SK-N-SH (cell line): ENCODE data around the gene BMP2K. TPM values are rescaled to one million over a fixed set of nuclear protein-coding genes. Genes with fewer than 3 reads are reported as not detected.
A peak's percentile ranks its signal among the peaks of the same experiment; 100 is the strongest.

Experiments
- CTCF ChIA-PET: fragments of 300-600, 350-600 bp; formaldehyde crosslinking; extraction: SDS; loops from one replicate; lab custom pipeline; 2021; lab: Yijun Ruan, JAX
- POLR2A ChIA-PET: fragments of 350-600 bp; sonication (Branson Sonifier 250); formaldehyde crosslinking; extraction: SDS; loops from one replicate; lab custom pipeline; 2020; ENCODE audit warnings: antibody characterized with exemption, inconsistent platforms; lab: Yijun Ruan, JAX
- DNase-seq: peaks from one replicate; pipeline ENCODE4 v3.0.0; 2012
- H2AFZ ChIP-seq: fragments of 200-600 bp; sonication (generic); 2 replicates; pipeline ENCODE4 v1.8.1; 2016; ENCODE audit warnings: antibody characterized with exemption, mild to moderate bottlenecking, low read depth
- H3F3A ChIP-seq: fragments of 200-600 bp; sonication (generic); replicated peaks from 2 replicates; pipeline ENCODE3; 2016; ENCODE audit warnings: antibody characterized with exemption, mild to moderate bottlenecking; ENCODE audit not compliant: insufficient read depth
- H3K27ac ChIP-seq, 2 experiments: fragments of 200-500 bp in 1 of 2; fragments of 200-600 bp in 1 of 2; sonication (Bioruptor generic) in 1 of 2; sonication (generic), shearing (Covaris generic) in 1 of 2; 2 replicates each; pipeline versions ENCODE4 v1.5.1 to v1.6.1; 2014 to 2016; ENCODE audit warnings: low read depth in 2 of 2, inconsistent platforms in 1 of 2, low read length in 1 of 2, mild to moderate bottlenecking in 1 of 2, mixed read lengths in 1 of 2
- H3K27me3 ChIP-seq: fragments of 200-600 bp; sonication (generic), shearing (Covaris generic); 2 replicates; pipeline ENCODE4 v1.6.1; 2016; ENCODE audit warnings: mixed run types; ENCODE audit not compliant: insufficient read depth
- H3K36me3 ChIP-seq, 2 experiments: fragments of 200-500 bp in 1 of 2; fragments of 200-600 bp in 1 of 2; sonication (Bioruptor generic) in 1 of 2; sonication (generic) in 1 of 2; replicated peaks in 1 of 2; 2 replicates each; pipeline versions ENCODE3 to v1.5.1; 2014 to 2016; ENCODE audit warnings: low read length in 1 of 2, mild to moderate bottlenecking in 1 of 2; ENCODE audit not compliant: insufficient read depth in 2 of 2, control insufficient read depth in 1 of 2
- H3K4me1 ChIP-seq, 2 experiments: fragments of 200-500 bp in 1 of 2; fragments of 200-600 bp in 1 of 2; sonication (Bioruptor generic) in 1 of 2; sonication (generic), shearing (Covaris generic) in 1 of 2; 2 replicates each; pipeline versions ENCODE4 v1.5.1 to v1.6.1; 2014 to 2016; ENCODE audit warnings: low read depth in 1 of 2, low read length in 1 of 2, mixed run types in 1 of 2; ENCODE audit not compliant: insufficient read depth in 2 of 2, control insufficient read depth in 1 of 2
- H3K4me2 ChIP-seq: fragments of 200-600 bp; sonication (generic), shearing (Covaris generic); 2 replicates; pipeline ENCODE4 v1.6.1; 2017; ENCODE audit warnings: mixed run types
- H3K4me3 ChIP-seq, 2 experiments: fragments of 200-500 bp in 1 of 2; fragments of 200-600 bp in 1 of 2; sonication (Bioruptor generic) in 1 of 2; sonication (generic), shearing (Covaris generic) in 1 of 2; 2 replicates each; pipeline versions ENCODE4 v1.5.1 to v1.8.1; 2014 to 2016; ENCODE audit warnings: low read depth in 2 of 2, inconsistent platforms in 1 of 2, low read length in 1 of 2, mild to moderate bottlenecking in 1 of 2, mixed read lengths in 1 of 2, moderate library complexity in 1 of 2
- H3K79me2 ChIP-seq: fragments of 200-600 bp; sonication (generic); 2 replicates; pipeline ENCODE4 v1.8.1; 2017; ENCODE audit warnings: mild to moderate bottlenecking; ENCODE audit not compliant: insufficient read depth
- H3K9ac ChIP-seq: fragments of 200-600 bp; sonication (generic); 2 replicates; pipeline ENCODE4 v1.6.1; 2017; ENCODE audit warnings: mixed run types
- H3K9me2 ChIP-seq: fragments of 200-600 bp; sonication (generic); 2 replicates; pipeline ENCODE4 v1.6.1; 2017; ENCODE audit warnings: mixed run types
- H3K9me3 ChIP-seq: fragments of 200-600 bp; sonication (generic); 2 replicates; pipeline ENCODE4 v1.6.1; 2017; ENCODE audit warnings: mixed run types, mild to moderate bottlenecking, moderate library complexity
- H4K20me1 ChIP-seq: fragments of 200-600 bp; sonication (generic); 2 replicates; pipeline ENCODE4 v1.6.1; 2017; ENCODE audit warnings: mild to moderate bottlenecking, mixed run types; ENCODE audit not compliant: insufficient read depth
- CHD2 ChIP-seq: fragments of 150-350 bp; IDR thresholded peaks from 2 replicates; pipeline ENCODE4 v1.6.1; 2018; ENCODE audit warnings: low read length; ENCODE audit not compliant: partially characterized antibody
- ELF1 ChIP-seq: IDR thresholded peaks from 2 replicates; pipeline ENCODE4 v1.4.0; 2012
- FOXM1 ChIP-seq: IDR thresholded peaks from 2 replicates; pipeline ENCODE4 v1.4.0; 2012; ENCODE audit warnings: low read depth, mild to moderate bottlenecking
- JUND ChIP-seq: IDR thresholded peaks from 2 replicates; pipeline ENCODE4 v1.4.0; 2012
- MEF2A ChIP-seq: IDR thresholded peaks from 2 replicates; pipeline ENCODE4 v1.4.0; 2012; ENCODE audit warnings: low read depth, borderline replicate concordance
- NFIC ChIP-seq: IDR thresholded peaks from 2 replicates; pipeline ENCODE4 v1.4.0; 2012; ENCODE audit warnings: borderline replicate concordance
- NRF1 ChIP-seq: IDR thresholded peaks from 2 replicates; pipeline ENCODE4 v1.6.1; 2012; ENCODE audit warnings: low read depth, mild to moderate bottlenecking, low read length
- PBX3 ChIP-seq: IDR thresholded peaks from 2 replicates; pipeline ENCODE4; 2012
- RAD21 ChIP-seq: IDR thresholded peaks from 2 replicates; pipeline ENCODE4 v1.6.1; 2012; ENCODE audit warnings: mild to moderate bottlenecking, low read length
- RCOR1 ChIP-seq: fragments of 150-350 bp; IDR thresholded peaks from 2 replicates; pipeline ENCODE4 v1.6.1; 2017; ENCODE audit warnings: antibody characterized with exemption, low read length
- REST ChIP-seq: IDR thresholded peaks from 2 replicates; pipeline ENCODE4 v1.6.1; 2012; ENCODE audit warnings: mild to moderate bottlenecking, low read depth, low read length, moderate library complexity
- RFX5 ChIP-seq: IDR thresholded peaks from 2 replicates; pipeline ENCODE4 v1.6.1; 2012; ENCODE audit warnings: mild to moderate bottlenecking, improper control_type of control experiment, low read length
- RXRA ChIP-seq: IDR thresholded peaks from 2 replicates; pipeline ENCODE4 v1.4.0; 2012; ENCODE audit warnings: low read depth, mild to moderate bottlenecking, borderline replicate concordance
- SMC3 ChIP-seq: IDR thresholded peaks from 2 replicates; pipeline ENCODE4 v1.6.1; 2012; ENCODE audit warnings: low read depth, low read length, improper control_type of control experiment
- TAF1 ChIP-seq: IDR thresholded peaks from 2 replicates; pipeline ENCODE4 v1.6.1; 2012; ENCODE audit warnings: low read depth, mild to moderate bottlenecking, low read length, moderate library complexity, borderline replicate concordance
- TCF12 ChIP-seq: IDR thresholded peaks from 2 replicates; pipeline ENCODE4 v1.4.0; 2012
- USF1 ChIP-seq: IDR thresholded peaks from 2 replicates; pipeline ENCODE4 v1.4.0; 2012; ENCODE audit warnings: low read depth, borderline replicate concordance
- USF2 ChIP-seq: fragments of 150-350 bp; IDR thresholded peaks from 2 replicates; pipeline ENCODE4 v1.6.1; 2017; ENCODE audit warnings: antibody characterized with exemption, low read length, low read depth, borderline replicate concordance
- YY1 ChIP-seq: IDR thresholded peaks from 2 replicates; pipeline ENCODE4 v1.4.0; 2012; ENCODE audit warnings: low read depth, mild to moderate bottlenecking
- ZBTB33 ChIP-seq: IDR thresholded peaks from 2 replicates; pipeline ENCODE4 v1.4.0; 2012; ENCODE audit warnings: low read depth, borderline replicate concordance
- WGBS: methylation state at CpG from one replicate; pipeline ENCODE4 v1.1.6; 2017; ENCODE audit warnings: low lambda C conversion rate; 5-methylcytosine and 5-hydroxymethylcytosine counted together
- polyA plus RNA-seq, 3 experiments: library from polyadenylated mRNA; depleted of rRNA; stranded (reverse); fragments of >200 nt; gene quantifications; 2 replicates each; pipeline ENCODE4 v1.2.3, GENCODE V29; 2012

Gene BMP2K
- polyA plus RNA-seq, 1 of the 3 experiments (the other 2 are of a cell fraction) = 7.2 TPM

- TF ChIP-seq ELF1 (no peak), USF1 (no peak), TCF12 (no peak), TAF1 (no peak), RXRA (no peak)
- TF ChIP-seq, all 33 proteins: peak for 0
- no peaks in the 10 kb centered on the region for H3K9me2 ChIP-seq
- no peaks in the 10 kb centered on the region for H3K9me3 ChIP-seq
- no peaks in the 10 kb centered on the region for H3K27me3 ChIP-seq
- POLR2A ChIA-PET = no interaction called here
- H3K4me2 ChIP-seq = no peak overlapping the region
- no peak overlapping the region for H3K27ac ChIP-seq
- no peak overlapping the region for H3K4me3 ChIP-seq
- H2AFZ ChIP-seq = no peak overlapping the region
- peaks cover 0 to 6% of the 10 kb centered on the region in 2 experiments; a peak in 2 of 4 replicates for H3K4me1 ChIP-seq
- peaks cover 3% of the 10 kb centered on the region for H3F3A ChIP-seq
- H4K20me1 ChIP-seq = no peaks in the 10 kb centered on the region
- no peak for DNase-seq
- no peak overlapping the region for H3K9ac ChIP-seq
- H3K79me2 ChIP-seq = peaks cover 23% of the 10 kb centered on the region; the same call in 1 of the 2 replicates
- 91% methylated on average over 4 of the region's 4 CpGs for WGBS
- H3K36me3 ChIP-seq = peaks cover 5 to 16% of the 10 kb centered on the region in 2 experiments
- CTCF ChIA-PET = no interaction called here
These were observed 160.8 kb downstream of the BMP2K start for GRCh38 chr4:78936989-78937388.

GRCh38 chr4:78937837-78938236, 161.7 kb downstream of the BMP2K start:
- no peak overlapping the region for H3K27ac ChIP-seq
- H3K4me1 ChIP-seq = peaks cover 0 to 6% of the 10 kb centered on the region in 2 experiments; a peak in 2 of 4 replicates
- no peaks in the 10 kb centered on the region for H3K9me2 ChIP-seq
- H3K9ac ChIP-seq = no peak overlapping the region
- WGBS = 93% methylated on average over 4 of the region's 4 CpGs
- peak overlapping the region; percentile 81 to 96; a peak in 2 of 4 replicates for H3K4me3 ChIP-seq
- no peaks in the 10 kb centered on the region for H3K9me3 ChIP-seq
- peak overlapping the region; percentile 92 for H3K4me2 ChIP-seq
- H3K79me2 ChIP-seq = peaks cover 23% of the 10 kb centered on the region; the same call in 1 of the 2 replicates
- no peaks in the 10 kb centered on the region for H4K20me1 ChIP-seq
- H3F3A ChIP-seq = peaks cover 3% of the 10 kb centered on the region
- H2AFZ ChIP-seq = no peak overlapping the region
- H3K27me3 ChIP-seq = no peaks in the 10 kb centered on the region
- no peak for DNase-seq
- ChIA-PET CTCF (interaction anchor here (0.7 to 4.2 kb wide), 3 partner anchors 14 to 74 kb away, joined by 3 to 25 read pairs (median 3); no protein-coding TSS in a partner anchor), POLR2A (no interaction called here)
- peaks cover 5 to 16% of the 10 kb centered on the region in 2 experiments for H3K36me3 ChIP-seq
- TF ChIP-seq YY1 (no peak), MEF2A (no peak), CHD2 (no peak), ZBTB33 (no peak), USF2 (no peak), RAD21 (no peak), FOXM1 (no peak), PBX3 (no peak), RCOR1 (no peak), REST (no peak), JUND (no peak), RFX5 (no peak), SMC3 (no peak), USF1 (no peak), NRF1 (no peak), TCF12 (no peak), NFIC (no peak)
